ENCODE data around the gene XRCC5. TPM values are rescaled to one million over a fixed set of nuclear protein-coding genes. Genes with fewer than 3 reads are reported as not detected.
"Not testable (repeated sequence)": the region's sequence is repeated elsewhere in the genome, so short reads cannot be mapped to it uniquely, and the experiment has no call there.

XRCC5 gene
- total RNA-seq, 1 donor from 2014 or later: 430 TPM

- DNase-seq (ENCODE audit: low spot score): no peak
- Mint-ChIP-seq H3K27me3 (ENCODE audit: insufficient read depth) (no peaks in the 10 kb centered on the region), H3K9me3 (no peaks in the 10 kb centered on the region), H3K4me1 (ENCODE audit: low read depth) (peaks cover 48% of the 10 kb centered on the region), H3K36me3 (ENCODE audit: low read depth) (peaks cover 13% of the 10 kb centered on the region), H3K27ac (no peak overlapping the region), H3K4me3 (no peak overlapping the region)
- intact Hi-C loops (cut with micrococcal nuclease): no loop called here
Observed at GRCh38 chr2:216078776-216079175, 30.4 kb upstream of the XRCC5 start.

GRCh38 chr2:216080048-216080447 lies 29.1 kb upstream of the XRCC5 start:
- peak overlapping the region; percentile 56 for H3K4me3 Mint-ChIP-seq
- not testable (repeated sequence) for H3K27me3 Mint-ChIP-seq (ENCODE audit: insufficient read depth); DNase-seq (ENCODE audit: low spot score); H3K9me3 Mint-ChIP-seq; H3K27ac Mint-ChIP-seq
- peaks cover 47% of the 10 kb centered on the region for H3K4me1 Mint-ChIP-seq (ENCODE audit: low read depth)
- intact Hi-C loops (cut with micrococcal nuclease): loop anchor here (2.0 to 5.0 kb wide), 2 partner anchors 21 to 768 kb away; partner anchors contain the start of gene ATIC
- peaks cover 10% of the 10 kb centered on the region for H3K36me3 Mint-ChIP-seq (ENCODE audit: low read depth)

GRCh38 chr2:216081012-216081411 lies 28.1 kb upstream of the XRCC5 start:
- H3K36me3 Mint-ChIP-seq (ENCODE audit: low read depth): peaks cover 10% of the 10 kb centered on the region
- intact Hi-C loops (cut with micrococcal nuclease): loop anchor here (1.0 to 5.0 kb wide), 7 partner anchors 8 to 769 kb away; partner anchors contain the start of genes ATIC, SMARCAL1 and XRCC5
- H3K9me3 Mint-ChIP-seq: no peaks in the 10 kb centered on the region
- DNase-seq (ENCODE audit: low spot score): no peak
- H3K27ac Mint-ChIP-seq: peak overlapping the region; percentile 84
- H3K4me3 Mint-ChIP-seq: peak overlapping the region; percentile 99
- H3K27me3 Mint-ChIP-seq (ENCODE audit: insufficient read depth): no peaks in the 10 kb centered on the region
- peaks cover 44% of the 10 kb centered on the region for H3K4me1 Mint-ChIP-seq (ENCODE audit: low read depth)

- Mint-ChIP-seq H3K36me3 (ENCODE audit: low read depth) (peaks cover 10% of the 10 kb centered on the region), H3K4me1 (ENCODE audit: low read depth) (peaks cover 49% of the 10 kb centered on the region), H3K9me3 (no peaks in the 10 kb centered on the region), H3K27ac (peak within 1 kb of the TSS; percentile 84), H3K27me3 (ENCODE audit: insufficient read depth) (no peaks in the 10 kb centered on the region), H3K4me3 (peak within 1 kb of the TSS; percentile 99)
- DNase-seq (ENCODE audit: low spot score): peak; percentile 74
- intact Hi-C loops (cut with micrococcal nuclease): loop anchor here (1.0 to 5.0 kb wide), 7 partner anchors 8 to 769 kb away; partner anchors contain the start of genes ATIC, SMARCAL1 and XRCC5
Observed at GRCh38 chr2:216081487-216082116, 27.5 kb upstream of the XRCC5 start, which contains the start of the genes PECR and TMEM169. TSS of gene PECR (minus strand) at chr2:216081809. CDS start at chr2:216081741, 68 bp downstream. TSS of gene TMEM169 (plus strand) at chr2:216081919. CDS start at chr2:216095964, 14,045 bp downstream.

- no peaks in the 10 kb centered on the region for H3K27me3 Mint-ChIP-seq (ENCODE audit: insufficient read depth)
- H3K9me3 Mint-ChIP-seq: no peaks in the 10 kb centered on the region
- peaks cover 14% of the 10 kb centered on the region for H3K36me3 Mint-ChIP-seq (ENCODE audit: low read depth)
- H3K27ac Mint-ChIP-seq: peak overlapping the region; percentile 67
- peaks cover 54% of the 10 kb centered on the region for H3K4me1 Mint-ChIP-seq (ENCODE audit: low read depth)
- no peak for DNase-seq (ENCODE audit: low spot score)
- intact Hi-C loops (cut with micrococcal nuclease): loop anchor here (5.0 kb wide), 1 partner anchor 770 kb away; the partner anchor contains the start of gene ATIC
- peak overlapping the region; percentile 99 for H3K4me3 Mint-ChIP-seq
Observed at GRCh38 chr2:216082117-216082711, 26.9 kb upstream of the XRCC5 start.

GRCh38 chr2:216082805-216083204 lies 26.3 kb upstream of the XRCC5 start:
- H3K36me3 Mint-ChIP-seq (ENCODE audit: low read depth): peaks cover 14% of the 10 kb centered on the region
- DNase-seq (ENCODE audit: low spot score): no peak
- peak overlapping the region; percentile 99 for H3K4me3 Mint-ChIP-seq
- no peaks in the 10 kb centered on the region for H3K27me3 Mint-ChIP-seq (ENCODE audit: insufficient read depth)
- intact Hi-C loops (cut with micrococcal nuclease): loop anchor here (5.0 kb wide), 1 partner anchor 771 kb away; the partner anchor contains the start of gene ATIC
- peaks cover 54% of the 10 kb centered on the region for H3K4me1 Mint-ChIP-seq (ENCODE audit: low read depth)
- H3K27ac Mint-ChIP-seq: peak overlapping the region; percentile 67
- H3K9me3 Mint-ChIP-seq: no peaks in the 10 kb centered on the region

GRCh38 chr2:216083464-216084281 lies 25.5 kb upstream of the XRCC5 start:
- Mint-ChIP-seq H3K9me3 (no peaks in the 10 kb centered on the region), H3K27ac (peak overlapping the region; percentile 86), H3K27me3 (ENCODE audit: insufficient read depth) (no peaks in the 10 kb centered on the region), H3K4me1 (ENCODE audit: low read depth) (peaks cover 54% of the 10 kb centered on the region), H3K4me3 (peak overlapping the region; percentile 72), H3K36me3 (ENCODE audit: low read depth) (peaks cover 16% of the 10 kb centered on the region)
- intact Hi-C loops (cut with micrococcal nuclease): loop anchor here (5.0 kb wide), 1 partner anchor 771 kb away; the partner anchor contains the start of gene ATIC
- DNase-seq (ENCODE audit: low spot score): no peak

GRCh38 chr2:216084547-216084946 lies 24.6 kb upstream of the XRCC5 start:
- Mint-ChIP-seq H3K27ac (peak overlapping the region; percentile 86), H3K36me3 (ENCODE audit: low read depth) (peaks cover 18% of the 10 kb centered on the region), H3K9me3 (no peaks in the 10 kb centered on the region), H3K4me3 (peak overlapping the region; percentile 72), H3K27me3 (ENCODE audit: insufficient read depth) (no peaks in the 10 kb centered on the region), H3K4me1 (ENCODE audit: low read depth) (peaks cover 54% of the 10 kb centered on the region)
- intact Hi-C loops (cut with micrococcal nuclease): loop anchor here (5.0 kb wide), 1 partner anchor 772 kb away; the partner anchor contains the start of gene ATIC
- DNase-seq (ENCODE audit: low spot score): peak; percentile 19

GRCh38 chr2:216086207-216086893 lies 22.8 kb upstream of the XRCC5 start:
- intact Hi-C loops (cut with micrococcal nuclease): no loop called here

GRCh38 chr2:216090369-216090786 lies 18.8 kb upstream of the XRCC5 start:
- H3K36me3 Mint-ChIP-seq (ENCODE audit: low read depth): peaks cover 14% of the 10 kb centered on the region
- peaks cover 4% of the 10 kb centered on the region for H3K9me3 Mint-ChIP-seq
- no peak for DNase-seq (ENCODE audit: low spot score)
- H3K27ac Mint-ChIP-seq: peak overlapping the region; percentile 70
- peaks cover 20% of the 10 kb centered on the region for H3K4me1 Mint-ChIP-seq (ENCODE audit: low read depth)
- H3K4me3 Mint-ChIP-seq: no peak overlapping the region
- peaks cover 3% of the 10 kb centered on the region for H3K27me3 Mint-ChIP-seq (ENCODE audit: insufficient read depth)
- intact Hi-C loops (cut with micrococcal nuclease): no loop called here

More at GRCh38 chr2:216086207-216086893, 22.8 kb upstream of the XRCC5 start:
- Mint-ChIP-seq H3K27me3 (ENCODE audit: insufficient read depth) (no peaks in the 10 kb centered on the region), H3K4me3 (no peak overlapping the region), H3K4me1 (ENCODE audit: low read depth) (peaks cover 56% of the 10 kb centered on the region), H3K36me3 (ENCODE audit: low read depth) (peaks cover 17% of the 10 kb centered on the region), H3K27ac (peak overlapping the region; percentile 21), H3K9me3 (peaks cover 4% of the 10 kb centered on the region)
- DNase-seq (ENCODE audit: low spot score): no peak

GRCh38 chr2:216092646-216093045 lies 16.5 kb upstream of the XRCC5 start:
- DNase-seq (ENCODE audit: low spot score): no peak
- H3K4me1 Mint-ChIP-seq (ENCODE audit: low read depth): peaks cover 11% of the 10 kb centered on the region
- intact Hi-C loops (cut with micrococcal nuclease): no loop called here
- no peak overlapping the region for H3K27ac Mint-ChIP-seq
- H3K36me3 Mint-ChIP-seq (ENCODE audit: low read depth): peaks cover 13% of the 10 kb centered on the region
- peaks cover 4% of the 10 kb centered on the region for H3K9me3 Mint-ChIP-seq
- peaks cover 3% of the 10 kb centered on the region for H3K27me3 Mint-ChIP-seq (ENCODE audit: insufficient read depth)
- H3K4me3 Mint-ChIP-seq: no peak overlapping the region

- H3K9me3 Mint-ChIP-seq: peaks cover 4% of the 10 kb centered on the region
- intact Hi-C loops (cut with micrococcal nuclease): no loop called here
- H3K36me3 Mint-ChIP-seq (ENCODE audit: low read depth): peaks cover 8% of the 10 kb centered on the region
- H3K27ac Mint-ChIP-seq: no peak overlapping the region
- peaks cover 10% of the 10 kb centered on the region for H3K4me1 Mint-ChIP-seq (ENCODE audit: low read depth)
- H3K4me3 Mint-ChIP-seq: no peak overlapping the region
- DNase-seq (ENCODE audit: low spot score): no peak
- peaks cover 3% of the 10 kb centered on the region for H3K27me3 Mint-ChIP-seq (ENCODE audit: insufficient read depth)
Observed at GRCh38 chr2:216094701-216095100, 14.4 kb upstream of the XRCC5 start.

Measured in activated T-helper 1 cell treated with anti-CD3 and anti-CD28 coated beads, Interleukin-12 subunit alpha, Interleukin-12 subunit beta, Interleukin-2, Interleukin-4 antibody, amounts not matched to agents 30 ng/mL and 10 ng/mL and 1 ng/mL, durations not matched to agents 14 hours and 24 hours and 36 hours (primary cell).